Measurements from ENCODE around the gene ARCN1.

The ARCN1 gene

GRCh38 chr11:118627566-118627965 is 55.4 kb downstream of the ARCN1 start:
- peaks cover 63 to 93% of the 10 kb centered on the region in 2 donors for H3K36me3 ChIP-seq (replicated peaks in 1 of 2; ENCODE audit: control insufficient read depth in 2 of 2, insufficient read depth in 2 of 2, low read length in 2 of 2)
- H3K4ac ChIP-seq (ENCODE audit: low read length), result no peak overlapping the region
- no peak overlapping the region for H3K4me2 ChIP-seq (ENCODE audit: insufficient read depth, low read length, poor library complexity, severe bottlenecking)
- no peaks in the 10 kb centered on the region for H3K9me3 ChIP-seq (replicated peaks in 1 of 2; ENCODE audit: control insufficient read depth in 2 of 2, insufficient read depth in 1 of 2, low read depth in 1 of 2, low read length in 2 of 2)
- H2AFZ ChIP-seq (ENCODE audit: low read length), result no peak overlapping the region
- H3K27me3 ChIP-seq (ENCODE audit: control insufficient read depth in 3 of 3, insufficient read depth in 3 of 3, low read depth in 1 of 3, low read length in 3 of 3), result no peaks in the 10 kb centered on the region
- H3K79me1 ChIP-seq (ENCODE audit: low read depth, low read length), result peaks cover 14% of the 10 kb centered on the region
- peaks cover 9% of the 10 kb centered on the region in 2 donors for H3K4me1 ChIP-seq (ENCODE audit: control insufficient read depth in 2 of 2, insufficient read depth in 1 of 2, low read depth in 1 of 2, low read length in 2 of 2)
- no peak overlapping the region for H3K9ac ChIP-seq (ENCODE audit: low read depth, low read length, poor library complexity)
- H4K8ac ChIP-seq (ENCODE audit: low read depth, low read length), result no peak overlapping the region
- no peak overlapping the region for H2BK15ac ChIP-seq (ENCODE audit: low read length)
- H3K14ac ChIP-seq (ENCODE audit: low read length), result no peak overlapping the region
- no peak overlapping the region for H2BK120ac ChIP-seq (ENCODE audit: low read depth, low read length)
- H2BK5ac ChIP-seq (ENCODE audit: low read length), result no peak overlapping the region
- WGBS, 2 donors (ENCODE audit: extremely low coverage in 2 of 2, insufficient read length in 2 of 2, insufficient replicate concordance in 1 of 2), result no CpG with 5 or more reads among the region's 10 CpGs
- no peak overlapping the region for H3K18ac ChIP-seq (ENCODE audit: low read length)
- H2AK5ac ChIP-seq (ENCODE audit: low read depth, low read length), result no peak overlapping the region
- no peak overlapping the region for H3K27ac ChIP-seq (replicated peaks; ENCODE audit: low read length)
- H2BK12ac ChIP-seq (ENCODE audit: low read length), result no peak overlapping the region
- no peak overlapping the region for H4K91ac ChIP-seq (ENCODE audit: low read depth, low read length, poor library complexity)
- no peak overlapping the region for H3K4me3 ChIP-seq (ENCODE audit: low read length in 2 of 2)
- H3K23ac ChIP-seq (ENCODE audit: low read depth, low read length, poor library complexity), result peak overlapping the region; percentile 45
- no peak for DNase-seq (ENCODE audit: low spot score)

GRCh38 chr11:118628031-118628430 is 55.8 kb downstream of the ARCN1 start:
- no peak overlapping the region for H2BK12ac ChIP-seq (ENCODE audit: low read length)
- no peaks in the 10 kb centered on the region for H3K27me3 ChIP-seq (ENCODE audit: control insufficient read depth in 3 of 3, insufficient read depth in 3 of 3, low read depth in 1 of 3, low read length in 3 of 3)
- DNase-seq (ENCODE audit: low spot score), result no peak
- no peak overlapping the region for H2BK5ac ChIP-seq (ENCODE audit: low read length)
- H3K23ac ChIP-seq (ENCODE audit: low read depth, low read length, poor library complexity), result peak overlapping the region; percentile 45
- no peak overlapping the region for H3K9ac ChIP-seq (ENCODE audit: low read depth, low read length, poor library complexity)
- no peaks in the 10 kb centered on the region for H3K9me3 ChIP-seq (replicated peaks in 1 of 2; ENCODE audit: control insufficient read depth in 2 of 2, insufficient read depth in 1 of 2, low read depth in 1 of 2, low read length in 2 of 2)
- H2AK5ac ChIP-seq (ENCODE audit: low read depth, low read length), result no peak overlapping the region
- H2AFZ ChIP-seq (ENCODE audit: low read length), result no peak overlapping the region
- H4K8ac ChIP-seq (ENCODE audit: low read depth, low read length), result no peak overlapping the region
- no peak overlapping the region for H2BK15ac ChIP-seq (ENCODE audit: low read length)
- peaks cover 13% of the 10 kb centered on the region for H3K79me1 ChIP-seq (ENCODE audit: low read depth, low read length)
- peaks cover 65 to 95% of the 10 kb centered on the region in 2 donors for H3K36me3 ChIP-seq (replicated peaks in 1 of 2; ENCODE audit: control insufficient read depth in 2 of 2, insufficient read depth in 2 of 2, low read length in 2 of 2)
- H2BK120ac ChIP-seq (ENCODE audit: low read depth, low read length), result no peak overlapping the region
- no peak overlapping the region for H3K14ac ChIP-seq (ENCODE audit: low read length)
- peak overlapping the region in 1 of 2 donors; percentile 45 for H3K4me3 ChIP-seq (ENCODE audit: low read length in 2 of 2)
- no peak overlapping the region for H3K18ac ChIP-seq (ENCODE audit: low read length)
- no CpG with 5 or more reads among the region's 20 CpGs for WGBS, 2 donors (ENCODE audit: extremely low coverage in 2 of 2, insufficient read length in 2 of 2, insufficient replicate concordance in 1 of 2)
- H4K91ac ChIP-seq (ENCODE audit: low read depth, low read length, poor library complexity), result no peak overlapping the region
- no peak overlapping the region for H3K4me2 ChIP-seq (ENCODE audit: insufficient read depth, low read length, poor library complexity, severe bottlenecking)
- no peak overlapping the region for H3K27ac ChIP-seq (replicated peaks; ENCODE audit: low read length)
- H3K4ac ChIP-seq (ENCODE audit: low read length), result no peak overlapping the region
- H3K4me1 ChIP-seq (ENCODE audit: control insufficient read depth in 2 of 2, insufficient read depth in 1 of 2, low read depth in 1 of 2, low read length in 2 of 2), result peaks cover 4% of the 10 kb centered on the region in 2 donors

GRCh38 chr11:118628432-118628831 is 56.2 kb downstream of the ARCN1 start:
- Histone ChIP-seq H2BK120ac (ENCODE audit: low read depth, low read length) (no peak overlapping the region), H3K79me1 (ENCODE audit: low read depth, low read length) (peaks cover 11% of the 10 kb centered on the region), H3K4me1 (ENCODE audit: control insufficient read depth in 2 of 2, insufficient read depth in 1 of 2, low read depth in 1 of 2, low read length in 2 of 2) (peaks cover under 1 to 2% of the 10 kb centered on the region in 2 donors), H2BK5ac (ENCODE audit: low read length) (no peak overlapping the region), H2AK5ac (ENCODE audit: low read depth, low read length) (no peak overlapping the region), H3K27me3 (ENCODE audit: control insufficient read depth in 3 of 3, insufficient read depth in 3 of 3, low read depth in 1 of 3, low read length in 3 of 3) (no peaks in the 10 kb centered on the region), H2BK12ac (ENCODE audit: low read length) (no peak overlapping the region), H3K9ac (ENCODE audit: low read depth, low read length, poor library complexity) (no peak overlapping the region), H4K8ac (ENCODE audit: low read depth, low read length) (no peak overlapping the region), H2AFZ (ENCODE audit: low read length) (no peak overlapping the region), H3K4me3 (ENCODE audit: low read length in 2 of 2) (peak overlapping the region in 1 of 2 donors; percentile 45), H3K14ac (ENCODE audit: low read length) (no peak overlapping the region), H3K9me3 (replicated peaks in 1 of 2; ENCODE audit: control insufficient read depth in 2 of 2, insufficient read depth in 1 of 2, low read depth in 1 of 2, low read length in 2 of 2) (no peaks in the 10 kb centered on the region), H3K23ac (ENCODE audit: low read depth, low read length, poor library complexity) (peak overlapping the region; percentile 45), H3K4me2 (ENCODE audit: insufficient read depth, low read length, poor library complexity, severe bottlenecking) (no peak overlapping the region), H4K91ac (ENCODE audit: low read depth, low read length, poor library complexity) (no peak overlapping the region), H3K4ac (ENCODE audit: low read length) (no peak overlapping the region), H3K27ac (replicated peaks; ENCODE audit: low read length) (no peak overlapping the region), H2BK15ac (ENCODE audit: low read length) (no peak overlapping the region), H3K36me3 (replicated peaks in 1 of 2; ENCODE audit: control insufficient read depth in 2 of 2, insufficient read depth in 2 of 2, low read length in 2 of 2) (peaks cover 66 to 95% of the 10 kb centered on the region in 2 donors), H3K18ac (ENCODE audit: low read length) (no peak overlapping the region)
- no CpG with 5 or more reads among the region's 13 CpGs for WGBS, 2 donors (ENCODE audit: extremely low coverage in 2 of 2, insufficient read length in 2 of 2, insufficient replicate concordance in 1 of 2)
- DNase-seq (ENCODE audit: low spot score), result no peak

GRCh38 chr11:118628861-118629549 is 56.8 kb downstream of the ARCN1 start:
- Histone ChIP-seq H2BK12ac (ENCODE audit: low read length) (no peak overlapping the region), H3K4me1 (ENCODE audit: control insufficient read depth in 2 of 2, insufficient read depth in 1 of 2, low read depth in 1 of 2, low read length in 2 of 2) (peaks cover 0 to 4% of the 10 kb centered on the region in 2 donors), H3K27me3 (ENCODE audit: control insufficient read depth in 3 of 3, insufficient read depth in 3 of 3, low read depth in 1 of 3, low read length in 3 of 3) (no peaks in the 10 kb centered on the region), H2AFZ (ENCODE audit: low read length) (no peak overlapping the region), H3K4me2 (ENCODE audit: insufficient read depth, low read length, poor library complexity, severe bottlenecking) (no peak overlapping the region), H4K91ac (ENCODE audit: low read depth, low read length, poor library complexity) (no peak overlapping the region), H2BK15ac (ENCODE audit: low read length) (no peak overlapping the region), H3K79me1 (ENCODE audit: low read depth, low read length) (peaks cover 11% of the 10 kb centered on the region), H3K4me3 (ENCODE audit: low read length in 2 of 2) (peak overlapping the region in 1 of 2 donors; percentile 50), H3K9me3 (replicated peaks in 1 of 2; ENCODE audit: control insufficient read depth in 2 of 2, insufficient read depth in 1 of 2, low read depth in 1 of 2, low read length in 2 of 2) (no peaks in the 10 kb centered on the region), H3K23ac (ENCODE audit: low read depth, low read length, poor library complexity) (no peak overlapping the region), H3K9ac (ENCODE audit: low read depth, low read length, poor library complexity) (no peak overlapping the region), H3K18ac (ENCODE audit: low read length) (no peak overlapping the region), H2BK5ac (ENCODE audit: low read length) (no peak overlapping the region), H3K14ac (ENCODE audit: low read length) (no peak overlapping the region), H3K27ac (replicated peaks; ENCODE audit: low read length) (no peak overlapping the region), H2AK5ac (ENCODE audit: low read depth, low read length) (no peak overlapping the region), H3K4ac (ENCODE audit: low read length) (no peak overlapping the region), H4K8ac (ENCODE audit: low read depth, low read length) (no peak overlapping the region), H2BK120ac (ENCODE audit: low read depth, low read length) (no peak overlapping the region), H3K36me3 (replicated peaks in 1 of 2; ENCODE audit: control insufficient read depth in 2 of 2, insufficient read depth in 2 of 2, low read length in 2 of 2) (peaks cover 68 to 98% of the 10 kb centered on the region in 2 donors)
- no peak for DNase-seq (ENCODE audit: low spot score)
- WGBS, 2 donors (ENCODE audit: extremely low coverage in 2 of 2, insufficient read length in 2 of 2, insufficient replicate concordance in 1 of 2), result no CpG with 5 or more reads among the region's 5 CpGs

Data from neuronal stem cell (in vitro differentiated cells).